ENCODE results near the gene SCUBE3. TPM values are rescaled to one million over a fixed set of nuclear protein-coding genes. Genes with fewer than 3 reads are reported as not detected.

The SCUBE3 gene
- total and polyA plus RNA-seq, 3 experiments from 2014 or later: 0.07 to 0.18 (median 0.07) TPM

DNA sequence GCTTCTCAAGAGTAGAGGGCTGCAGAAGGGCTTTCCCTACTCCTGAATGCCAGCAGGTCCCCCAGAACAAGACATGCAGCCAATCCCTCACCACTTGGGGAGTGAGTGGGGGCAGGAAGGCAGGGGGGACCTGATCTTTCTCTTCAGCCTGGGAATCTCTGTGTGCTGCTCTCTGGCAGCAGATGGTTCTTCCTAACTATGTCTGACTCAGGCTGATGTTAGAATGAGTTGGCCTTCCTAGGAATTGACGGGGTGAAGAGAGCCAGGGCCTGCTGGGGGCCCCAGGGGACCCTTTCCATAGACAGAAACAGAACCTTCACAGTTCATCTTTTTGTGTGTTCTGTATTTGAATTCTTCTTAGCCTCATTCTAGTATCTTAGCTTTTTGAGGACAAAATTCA, 43.6 kb upstream of the SCUBE3 start:
- Histone ChIP-seq H3K27ac (ENCODE audit: low read depth, low read length) (no peak overlapping the region), H3K9me3 (ENCODE audit: low read length) (no peaks in the 10 kb centered on the region), H3K4me1 (ENCODE audit: insufficient read depth, low read length) (no peaks in the 10 kb centered on the region), H3K4me3 (ENCODE audit: low read length) (no peak overlapping the region), H3K27me3 (ENCODE audit: insufficient read depth, low read length, poor library complexity, severe bottlenecking) (no peaks in the 10 kb centered on the region), H3K36me3 (ENCODE audit: insufficient read depth, low read length) (no peaks in the 10 kb centered on the region)
- Mint-ChIP-seq H3K36me3 (peaks cover 0 to 3% (median 0%) of the 10 kb centered on the region in 3 donors), H3K27me3 (peaks cover 6 to 29% of the 10 kb centered on the region in 2 donors), H3K4me3 (no peak overlapping the region), H3K4me1 (peaks cover 10 to 17% (median 16%) of the 10 kb centered on the region in 3 donors), H3K27ac (peak overlapping the region in 1 of 8 donors; percentile 54), H3K9me3 (peaks cover 0 to 2% (median 0%) of the 10 kb centered on the region in 5 donors)
- DNase-seq: no peak
- ChIA-PET POLR2A (no interaction called here), CTCF (no interaction called here)

DNA sequence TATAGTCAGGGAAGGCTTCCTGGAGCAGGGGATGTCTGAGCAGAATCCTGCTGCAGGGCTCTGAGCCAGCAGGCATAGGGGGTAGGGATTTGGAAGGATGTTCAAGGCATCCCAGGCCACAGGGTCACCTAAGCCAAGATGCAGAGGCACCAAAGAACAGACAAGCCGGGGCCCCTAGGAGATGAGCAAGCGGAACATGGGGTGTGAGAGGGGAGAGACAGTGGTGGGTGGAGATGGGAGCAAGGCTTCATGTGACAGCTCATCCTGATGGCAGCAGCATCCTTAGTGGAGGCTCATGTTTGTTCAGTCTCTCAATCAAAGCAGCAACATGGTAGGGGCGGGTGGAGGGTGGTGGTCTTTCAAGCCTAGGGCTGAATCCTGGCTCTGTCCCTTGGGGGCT, 42.9 kb upstream of the SCUBE3 start:
- H3K27me3 Mint-ChIP-seq: peaks cover 6 to 23% of the 10 kb centered on the region in 2 donors
- peaks cover 0 to 3% (median 0%) of the 10 kb centered on the region in 3 donors for H3K36me3 Mint-ChIP-seq
- POLR2A ChIA-PET: no interaction called here
- H3K27ac ChIP-seq (ENCODE audit: low read depth, low read length): no peak overlapping the region
- no peak for DNase-seq
- H3K4me1 Mint-ChIP-seq: peaks cover 10 to 17% (median 16%) of the 10 kb centered on the region in 3 donors
- H3K4me3 ChIP-seq (ENCODE audit: low read length): no peak overlapping the region
- no peaks in the 10 kb centered on the region for H3K27me3 ChIP-seq (ENCODE audit: insufficient read depth, low read length, poor library complexity, severe bottlenecking)
- peaks cover 0 to 2% (median 0%) of the 10 kb centered on the region in 5 donors for H3K9me3 Mint-ChIP-seq
- CTCF ChIA-PET: interaction anchor here (0.9 kb wide), 1 partner anchor 35 kb away, joined by 4 read pairs; no protein-coding TSS in a partner anchor
- no peaks in the 10 kb centered on the region for H3K36me3 ChIP-seq (ENCODE audit: insufficient read depth, low read length)
- no peaks in the 10 kb centered on the region for H3K4me1 ChIP-seq (ENCODE audit: insufficient read depth, low read length)
- H3K27ac Mint-ChIP-seq: no peak overlapping the region
- no peak overlapping the region for H3K4me3 Mint-ChIP-seq
- no peaks in the 10 kb centered on the region for H3K9me3 ChIP-seq (ENCODE audit: low read length)

DNA sequence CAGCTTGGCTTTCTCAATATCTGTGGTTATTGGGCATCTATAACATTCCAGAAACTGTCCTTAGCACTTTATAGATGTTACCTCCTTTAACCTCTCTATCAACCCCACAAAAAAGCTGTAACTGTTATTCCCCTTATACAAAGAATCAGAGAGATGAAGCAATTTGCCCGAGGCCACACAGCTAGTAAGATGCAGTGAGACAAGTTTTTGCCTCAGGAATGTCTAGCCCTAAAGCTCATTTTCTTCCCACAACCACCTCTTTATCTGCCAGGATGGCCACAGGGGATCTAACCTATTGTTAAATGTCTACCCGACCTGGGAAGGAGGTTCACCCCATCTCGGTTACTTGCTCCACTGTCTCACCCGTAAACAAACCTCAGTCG, 40.7 kb upstream of the SCUBE3 start:
- H3K4me3 ChIP-seq (ENCODE audit: low read length): no peak overlapping the region
- H3K9me3 ChIP-seq (ENCODE audit: low read length): no peaks in the 10 kb centered on the region
- no peaks in the 10 kb centered on the region for H3K4me1 ChIP-seq (ENCODE audit: insufficient read depth, low read length)
- H3K9me3 Mint-ChIP-seq: peaks cover 0 to 2% (median 0%) of the 10 kb centered on the region in 5 donors
- ChIA-PET POLR2A (no interaction called here), CTCF (no interaction called here)
- DNase-seq: no peak
- peak overlapping the region in 1 of 8 donors; percentile 64 for H3K27ac Mint-ChIP-seq
- H3K4me1 Mint-ChIP-seq: peaks cover 10 to 17% (median 16%) of the 10 kb centered on the region in 3 donors
- no peaks in the 10 kb centered on the region for H3K36me3 ChIP-seq (ENCODE audit: insufficient read depth, low read length)
- H3K4me3 Mint-ChIP-seq: peak overlapping the region in 1 of 7 donors; percentile 46
- H3K36me3 Mint-ChIP-seq: peaks cover 0 to 3% (median 0%) of the 10 kb centered on the region in 3 donors
- no peak overlapping the region for H3K27ac ChIP-seq (ENCODE audit: low read depth, low read length)
- peaks cover 6 to 28% of the 10 kb centered on the region in 2 donors for H3K27me3 Mint-ChIP-seq
- no peaks in the 10 kb centered on the region for H3K27me3 ChIP-seq (ENCODE audit: insufficient read depth, low read length, poor library complexity, severe bottlenecking)

DNA sequence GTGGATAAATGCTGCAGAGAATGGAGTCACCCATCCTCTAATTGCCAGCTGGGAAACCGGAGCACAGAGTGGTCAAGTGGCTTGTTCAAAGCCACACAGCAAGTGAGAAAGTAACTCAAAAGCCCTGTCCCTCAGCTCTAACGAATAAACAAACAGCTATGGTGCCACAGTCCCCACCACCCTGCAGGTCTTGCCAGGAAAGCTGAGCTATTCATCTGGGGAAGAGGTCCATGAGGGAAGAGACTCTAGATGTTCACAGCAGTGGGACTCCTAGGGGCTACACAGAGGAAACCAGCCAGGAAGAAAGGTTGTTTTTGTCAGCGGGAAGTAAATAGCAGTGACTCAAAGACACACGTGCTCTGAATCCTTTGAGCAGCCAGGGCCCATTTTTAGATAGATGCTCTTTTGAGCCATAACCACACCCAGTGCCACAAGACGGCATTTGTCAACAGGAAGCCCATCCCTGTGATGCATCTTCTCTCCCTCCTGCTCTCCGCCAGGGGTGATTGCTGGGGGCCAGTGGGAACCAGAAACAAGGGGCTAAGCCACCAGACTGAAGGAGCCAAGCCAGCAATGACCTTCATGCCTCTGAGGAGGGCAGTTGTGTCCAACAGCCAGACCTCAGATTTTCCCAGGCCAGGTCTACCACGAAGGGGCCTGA, 40.2 kb upstream of the SCUBE3 start:
- POLR2A ChIA-PET: no interaction called here
- CTCF ChIA-PET: interaction anchor here (0.6 kb wide), 1 partner anchor 18 kb away, joined by 3 read pairs; no protein-coding TSS in a partner anchor
- Mint-ChIP-seq H3K27ac (peak overlapping the region in 5 of 8 donors; percentile 2 to 86 (median 56)), H3K36me3 (peaks cover 0 to 3% (median 0%) of the 10 kb centered on the region in 3 donors), H3K4me1 (peaks cover 10 to 17% (median 16%) of the 10 kb centered on the region in 3 donors), H3K4me3 (peak overlapping the region in 2 of 7 donors; percentile 32 to 46), H3K9me3 (peaks cover 0 to 2% (median 0%) of the 10 kb centered on the region in 5 donors), H3K27me3 (peaks cover 7 to 28% of the 10 kb centered on the region in 2 donors)
- Histone ChIP-seq H3K27me3 (ENCODE audit: insufficient read depth, low read length, poor library complexity, severe bottlenecking) (peaks cover under 1% of the 10 kb centered on the region), H3K9me3 (ENCODE audit: low read length) (no peaks in the 10 kb centered on the region), H3K27ac (ENCODE audit: low read depth, low read length) (no peak overlapping the region), H3K4me1 (ENCODE audit: insufficient read depth, low read length) (no peaks in the 10 kb centered on the region), H3K4me3 (ENCODE audit: low read length) (no peak overlapping the region), H3K36me3 (ENCODE audit: insufficient read depth, low read length) (no peaks in the 10 kb centered on the region)
- no peak for DNase-seq

DNA sequence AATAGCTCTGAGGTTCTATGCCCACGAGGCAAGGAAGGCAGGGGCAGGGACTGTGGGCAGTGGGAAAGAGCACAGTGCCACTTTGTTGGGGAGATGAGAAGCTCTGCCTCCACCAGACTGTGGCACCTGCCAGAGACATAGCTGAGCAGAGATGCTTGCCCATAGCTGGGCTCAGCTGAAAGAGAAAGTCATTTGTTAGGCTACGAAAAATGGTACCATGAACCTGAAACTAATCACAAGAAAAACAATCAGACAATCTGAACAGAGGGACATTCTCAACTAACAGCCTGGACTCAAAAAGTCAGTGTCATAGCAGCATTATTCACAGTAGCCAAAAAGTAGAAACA, 39.7 kb upstream of the SCUBE3 start:
- peaks cover 0 to 2% (median 0%) of the 10 kb centered on the region in 5 donors for H3K9me3 Mint-ChIP-seq
- H3K27me3 Mint-ChIP-seq: peaks cover 7 to 28% of the 10 kb centered on the region in 2 donors
- no peak overlapping the region for H3K4me3 ChIP-seq (ENCODE audit: low read length)
- H3K27ac Mint-ChIP-seq: peak overlapping the region in 4 of 8 donors; percentile 2 to 64 (median 56)
- ChIA-PET CTCF (interaction anchor here (0.6 kb wide), 1 partner anchor 17 kb away, joined by 3 read pairs; no protein-coding TSS in a partner anchor), POLR2A (no interaction called here)
- H3K36me3 Mint-ChIP-seq: peaks cover 0 to 3% (median 0%) of the 10 kb centered on the region in 3 donors
- no peaks in the 10 kb centered on the region for H3K9me3 ChIP-seq (ENCODE audit: low read length)
- no peaks in the 10 kb centered on the region for H3K4me1 ChIP-seq (ENCODE audit: insufficient read depth, low read length)
- H3K36me3 ChIP-seq (ENCODE audit: insufficient read depth, low read length): no peaks in the 10 kb centered on the region
- H3K4me1 Mint-ChIP-seq: peaks cover 10 to 17% (median 16%) of the 10 kb centered on the region in 3 donors
- H3K27me3 ChIP-seq (ENCODE audit: insufficient read depth, low read length, poor library complexity, severe bottlenecking): peaks cover 3% of the 10 kb centered on the region
- no peak overlapping the region for H3K27ac ChIP-seq (ENCODE audit: low read depth, low read length)
- no peak for DNase-seq
- H3K4me3 Mint-ChIP-seq: peak overlapping the region in 1 of 7 donors; percentile 32

DNA sequence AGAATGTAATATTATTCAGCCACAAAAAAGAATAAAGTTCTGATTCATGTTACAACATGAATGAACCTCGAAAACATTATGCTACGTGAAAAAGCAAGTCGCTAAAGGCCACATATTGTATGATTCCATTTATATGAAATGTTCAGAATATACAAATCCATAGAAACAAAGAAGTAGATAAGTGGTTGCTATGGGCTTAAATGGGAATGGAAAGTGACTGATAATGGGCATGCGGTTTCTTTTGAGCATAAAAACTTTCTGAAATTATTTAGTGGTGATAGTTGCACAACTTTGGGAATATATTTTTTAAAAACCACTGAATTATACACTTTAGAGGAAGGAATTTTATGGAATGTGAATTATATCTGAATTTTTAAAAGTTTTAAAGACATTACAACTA, 39.3 kb upstream of the SCUBE3 start:
- CTCF ChIA-PET: no interaction called here
- no peak overlapping the region for H3K27ac ChIP-seq (ENCODE audit: low read depth, low read length)
- H3K4me1 ChIP-seq (ENCODE audit: insufficient read depth, low read length): no peaks in the 10 kb centered on the region
- H3K9me3 Mint-ChIP-seq: peaks cover 0 to 2% (median 0%) of the 10 kb centered on the region in 5 donors
- peaks cover 7 to 28% of the 10 kb centered on the region in 2 donors for H3K27me3 Mint-ChIP-seq
- no peaks in the 10 kb centered on the region for H3K9me3 ChIP-seq (ENCODE audit: low read length)
- DNase-seq: no peak
- H3K4me1 Mint-ChIP-seq: peaks cover 10 to 17% (median 16%) of the 10 kb centered on the region in 3 donors
- peak overlapping the region in 1 of 8 donors; percentile 55 for H3K27ac Mint-ChIP-seq
- H3K27me3 ChIP-seq (ENCODE audit: insufficient read depth, low read length, poor library complexity, severe bottlenecking): peaks cover 3% of the 10 kb centered on the region
- POLR2A ChIA-PET: no interaction called here
- peaks cover 0 to 3% (median 0%) of the 10 kb centered on the region in 3 donors for H3K36me3 Mint-ChIP-seq
- no peaks in the 10 kb centered on the region for H3K36me3 ChIP-seq (ENCODE audit: insufficient read depth, low read length)
- H3K4me3 Mint-ChIP-seq: no peak overlapping the region
- H3K4me3 ChIP-seq (ENCODE audit: low read length): no peak overlapping the region

DNA sequence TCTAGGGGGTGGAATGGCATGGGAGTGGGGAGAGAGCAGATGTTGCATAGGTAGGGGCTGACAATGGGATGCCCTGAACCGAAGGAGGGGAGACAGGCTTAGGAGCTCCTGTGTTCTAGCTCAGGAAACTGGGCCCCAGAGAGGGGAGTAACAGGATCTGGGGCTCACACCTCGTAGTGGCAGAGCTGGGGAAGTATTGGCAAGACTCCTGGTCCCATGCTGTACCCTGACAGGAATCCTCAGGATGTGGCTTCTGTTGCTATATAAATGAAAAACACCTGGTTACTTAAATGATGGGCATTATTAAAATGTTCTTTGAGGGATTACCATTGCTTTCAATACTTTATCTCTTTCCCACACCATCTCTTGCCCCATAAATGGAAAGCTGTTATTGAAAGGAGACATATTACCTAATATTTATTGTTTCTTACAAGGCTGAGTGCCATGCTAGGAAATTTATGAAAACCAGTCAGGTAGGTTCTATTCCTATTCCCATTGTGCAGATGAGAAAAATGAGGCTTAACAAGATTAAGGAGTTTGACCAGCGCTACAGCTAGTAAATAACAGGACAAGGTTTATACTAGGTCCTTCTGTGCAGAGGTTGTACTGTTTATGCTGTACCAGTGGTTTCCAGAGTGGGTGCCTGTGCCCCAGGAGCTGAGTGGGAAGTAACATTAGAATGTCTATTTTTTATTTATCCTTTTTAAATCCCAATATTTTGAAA, 37.3 kb upstream of the SCUBE3 start:
- Histone ChIP-seq H3K9me3 (ENCODE audit: low read length) (no peaks in the 10 kb centered on the region), H3K36me3 (ENCODE audit: insufficient read depth, low read length) (no peaks in the 10 kb centered on the region), H3K27me3 (ENCODE audit: insufficient read depth, low read length, poor library complexity, severe bottlenecking) (peaks cover 3% of the 10 kb centered on the region), H3K27ac (ENCODE audit: low read depth, low read length) (no peak overlapping the region), H3K4me1 (ENCODE audit: insufficient read depth, low read length) (no peaks in the 10 kb centered on the region), H3K4me3 (ENCODE audit: low read length) (no peak overlapping the region)
- DNase-seq: no peak
- CTCF ChIA-PET: no interaction called here
- H3K36me3 Mint-ChIP-seq: peaks cover 0 to 3% (median 0%) of the 10 kb centered on the region in 3 donors
- peaks cover 10 to 17% (median 16%) of the 10 kb centered on the region in 3 donors for H3K4me1 Mint-ChIP-seq
- no peaks in the 10 kb centered on the region for H3K9me3 Mint-ChIP-seq
- H3K4me3 Mint-ChIP-seq: no peak overlapping the region
- no peak overlapping the region for H3K27ac Mint-ChIP-seq
- H3K27me3 Mint-ChIP-seq: peaks cover 7 to 30% of the 10 kb centered on the region in 2 donors
- POLR2A ChIA-PET: no interaction called here

DNA sequence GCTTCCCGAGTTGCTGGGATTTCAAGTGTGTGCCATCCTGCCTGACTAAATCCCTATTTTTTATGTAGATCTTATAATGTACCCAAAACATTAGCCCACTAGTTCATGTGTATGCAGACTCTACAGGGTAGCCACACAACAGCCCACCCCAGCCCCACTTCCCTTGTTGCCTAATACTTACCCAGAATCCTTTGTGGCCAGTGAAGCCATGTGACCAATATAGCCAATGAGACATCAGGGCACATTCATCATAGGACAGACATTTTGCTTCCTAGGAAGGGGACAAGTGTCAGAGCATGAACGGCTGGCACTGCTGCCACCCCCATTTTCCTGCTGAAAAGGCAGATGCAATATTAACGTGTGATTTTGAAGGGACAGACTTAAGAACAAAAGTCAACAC, 36.6 kb upstream of the SCUBE3 start:
- no peaks in the 10 kb centered on the region for H3K36me3 ChIP-seq (ENCODE audit: insufficient read depth, low read length)
- H3K4me1 ChIP-seq (ENCODE audit: insufficient read depth, low read length): no peaks in the 10 kb centered on the region
- Mint-ChIP-seq H3K4me1 (peaks cover 10 to 17% (median 16%) of the 10 kb centered on the region in 3 donors), H3K4me3 (no peak overlapping the region), H3K36me3 (peaks cover 0 to 3% (median 0%) of the 10 kb centered on the region in 3 donors), H3K27ac (no peak overlapping the region), H3K9me3 (no peaks in the 10 kb centered on the region), H3K27me3 (peaks cover 7 to 30% of the 10 kb centered on the region in 2 donors)
- no peak overlapping the region for H3K4me3 ChIP-seq (ENCODE audit: low read length)
- ChIA-PET POLR2A (no interaction called here), CTCF (no interaction called here)
- H3K27ac ChIP-seq (ENCODE audit: low read depth, low read length): no peak overlapping the region
- DNase-seq: no peak
- peaks cover 3% of the 10 kb centered on the region for H3K27me3 ChIP-seq (ENCODE audit: insufficient read depth, low read length, poor library complexity, severe bottlenecking)
- H3K9me3 ChIP-seq (ENCODE audit: low read length): no peaks in the 10 kb centered on the region

Measured in CD8-positive, alpha-beta memory T cell (primary cell).